ENCODE results near the gene KIF16B. TPM values are rescaled to one million over a fixed set of nuclear protein-coding genes. Genes with fewer than 3 reads are reported as not detected.

The KIF16B gene
- total RNA-seq, 3 donors from 2014 or later: 23.8 to 47.9 (median 36.9) TPM

GRCh38 chr20:16446991-16447390 is 126.3 kb downstream of the KIF16B start:
- no peaks in the 10 kb centered on the region for H3K36me3 ChIP-seq
- no peak overlapping the region for H3K27ac ChIP-seq
- H3K27me3 ChIP-seq: no peaks in the 10 kb centered on the region
- DNase-seq (ENCODE audit: low spot score in 2 of 2): no peak
- H3K9me3 ChIP-seq: no peaks in the 10 kb centered on the region
- H3K4me1 ChIP-seq: no peaks in the 10 kb centered on the region
- intact Hi-C loops (cut with DNase I; ENCODE audit: low total_unique reads): no loop called here
- no peak for TF ChIP-seq POLR2A (IDR thresholded peaks at IDR 0.05)
- no peak overlapping the region for H3K4me3 ChIP-seq

GRCh38 chr20:16446246-16446645 is 127.0 kb downstream of the KIF16B start:
- Histone ChIP-seq H3K9me3 (no peaks in the 10 kb centered on the region), H3K27me3 (no peaks in the 10 kb centered on the region), H3K36me3 (no peaks in the 10 kb centered on the region), H3K4me3 (no peak overlapping the region), H3K27ac (no peak overlapping the region), H3K4me1 (no peaks in the 10 kb centered on the region)
- intact Hi-C loops (cut with DNase I; ENCODE audit: low total_unique reads): no loop called here
- no peak for TF ChIP-seq POLR2AphosphoS5 (IDR thresholded peaks at IDR 0.05)
- TF ChIP-seq POLR2A (IDR thresholded peaks at IDR 0.05): no peak
- TF ChIP-seq CTCF (IDR thresholded peaks at IDR 0.05): no peak
- DNase-seq (ENCODE audit: low spot score in 2 of 2): no peak

- Histone ChIP-seq H3K4me1 (no peaks in the 10 kb centered on the region), H3K27ac (no peak overlapping the region), H3K36me3 (no peaks in the 10 kb centered on the region), H3K27me3 (no peaks in the 10 kb centered on the region), H3K4me3 (no peak overlapping the region), H3K9me3 (no peaks in the 10 kb centered on the region)
- DNase-seq (ENCODE audit: low spot score in 2 of 2): no peak
- no peak for TF ChIP-seq CTCF (IDR thresholded peaks at IDR 0.05)
- intact Hi-C loops (cut with DNase I; ENCODE audit: low total_unique reads): no loop called here
These were observed 127.8 kb downstream of the KIF16B start for GRCh38 chr20:16445482-16445881.

- Histone ChIP-seq H3K4me1 (no peaks in the 10 kb centered on the region), H3K4me3 (no peak overlapping the region), H3K9me3 (no peaks in the 10 kb centered on the region), H3K27me3 (no peaks in the 10 kb centered on the region), H3K36me3 (no peaks in the 10 kb centered on the region), H3K27ac (no peak overlapping the region)
- TF ChIP-seq POLR2AphosphoS5 (IDR thresholded peaks at IDR 0.05) (no peak), CTCF (IDR thresholded peaks at IDR 0.05) (no peak), POLR2A (IDR thresholded peaks at IDR 0.05) (no peak)
- intact Hi-C loops (cut with DNase I; ENCODE audit: low total_unique reads): no loop called here
- no peak for DNase-seq (ENCODE audit: low spot score in 2 of 2)
These were observed 129.0 kb downstream of the KIF16B start for GRCh38 chr20:16444057-16444777.

GRCh38 chr20:16441546-16442164 is 131.6 kb downstream of the KIF16B start:
- H3K4me3 ChIP-seq: no peak overlapping the region
- no peaks in the 10 kb centered on the region for H3K9me3 ChIP-seq
- H3K27me3 ChIP-seq: no peaks in the 10 kb centered on the region
- intact Hi-C loops (cut with DNase I; ENCODE audit: low total_unique reads): no loop called here
- DNase-seq (ENCODE audit: low spot score in 2 of 2): no peak
- H3K27ac ChIP-seq: no peak overlapping the region
- H3K4me1 ChIP-seq: no peaks in the 10 kb centered on the region
- no peaks in the 10 kb centered on the region for H3K36me3 ChIP-seq
- no peak for TF ChIP-seq CTCF (IDR thresholded peaks at IDR 0.05)
- no peak for TF ChIP-seq POLR2AphosphoS5 (IDR thresholded peaks at IDR 0.05)
- TF ChIP-seq POLR2A (IDR thresholded peaks at IDR 0.05): no peak

All from breast epithelium (tissue), 4 donors.